ENCODE measurements around the gene TMBIM6. TPM values are rescaled to one million over a fixed set of nuclear protein-coding genes. Genes with fewer than 3 reads are reported as not detected.

TMBIM6 gene
- total RNA-seq, 1 experiment from 2014 or later, result 525 TPM

GRCh38 chr12:49809381-49809905 is 68.1 kb downstream of the TMBIM6 start:
- DNase-seq (ENCODE audit: low read depth, low spot score), result no peak
- ChIA-PET CTCF (no interaction called here), POLR2A (no interaction called here)
- intact Hi-C loops (cut with micrococcal nuclease; ENCODE audit: unreplicated experiment) (no loop called here), in situ Hi-C loops (cut with HindIII; ENCODE audit: low pct_unique_long_range_greater_than_20kb, low sequenced_read_pairs) (no loop called here)
- no peak for TF ChIP-seq POLR2AphosphoS5 (IDR thresholded peaks at IDR 0.05; ENCODE audit: low read depth, low read length)
- no peak for TF ChIP-seq SIN3A (IDR thresholded peaks at IDR 0.05; ENCODE audit: borderline replicate concordance, insufficient read depth, low read depth, low read length)
- TF ChIP-seq CTCF (IDR thresholded peaks at IDR 0.05), result no peak
- TF ChIP-seq TCF7L2 (IDR thresholded peaks at IDR 0.05; ENCODE audit: low read depth, low read length), result no peak
- no peak for TF ChIP-seq REST (IDR thresholded peaks at IDR 0.05; ENCODE audit: insufficient read depth in 1 of 2, low read depth in 2 of 2, low read length in 1 of 2)
- Histone ChIP-seq H3K27ac (ENCODE audit: low read length) (no peak overlapping the region), H3K27me3 (ENCODE audit: control insufficient read depth, insufficient read depth, low read length) (no peaks in the 10 kb centered on the region), H3K4me1 (ENCODE audit: control insufficient read depth, insufficient read depth, low read length) (no peaks in the 10 kb centered on the region), H3K9me3 (ENCODE audit: control insufficient read depth, insufficient read depth, low read depth, low read length) (no peaks in the 10 kb centered on the region), H3K4me3 (ENCODE audit: low read depth in 2 of 2, low read length in 2 of 2) (no peak overlapping the region), H3K36me3 (ENCODE audit: control insufficient read depth, insufficient read depth, low read length) (no peaks in the 10 kb centered on the region)
- no peak for ATAC-seq
- no TSS peak for BruUV-seq (replicated peaks)

GRCh38 chr12:49809906-49810389 is 68.6 kb downstream of the TMBIM6 start:
- H3K9me3 ChIP-seq (ENCODE audit: control insufficient read depth, insufficient read depth, low read depth, low read length), result no peaks in the 10 kb centered on the region
- DNase-seq (ENCODE audit: low read depth, low spot score) (no peak), ATAC-seq (no peak)
- H3K4me1 ChIP-seq (ENCODE audit: control insufficient read depth, insufficient read depth, low read length), result no peaks in the 10 kb centered on the region
- H3K36me3 ChIP-seq (ENCODE audit: control insufficient read depth, insufficient read depth, low read length), result no peaks in the 10 kb centered on the region
- TF ChIP-seq REST (IDR thresholded peaks at IDR 0.05; ENCODE audit: insufficient read depth in 1 of 2, low read depth in 2 of 2, low read length in 1 of 2), result no peak
- TF ChIP-seq POLR2AphosphoS5 (IDR thresholded peaks at IDR 0.05; ENCODE audit: low read depth, low read length), result no peak
- no peak for TF ChIP-seq CTCF (IDR thresholded peaks at IDR 0.05)
- TF ChIP-seq TCF7L2 (IDR thresholded peaks at IDR 0.05; ENCODE audit: low read depth, low read length), result no peak
- TF ChIP-seq SIN3A (IDR thresholded peaks at IDR 0.05; ENCODE audit: borderline replicate concordance, insufficient read depth, low read depth, low read length), result no peak
- intact Hi-C loops (cut with micrococcal nuclease; ENCODE audit: unreplicated experiment) (no loop called here), in situ Hi-C loops (cut with HindIII; ENCODE audit: low pct_unique_long_range_greater_than_20kb, low sequenced_read_pairs) (no loop called here)
- CTCF ChIA-PET, result no interaction called here
- H3K27ac ChIP-seq (ENCODE audit: low read length), result no peak overlapping the region
- POLR2A ChIA-PET, result no interaction called here
- H3K4me3 ChIP-seq (ENCODE audit: low read depth in 2 of 2, low read length in 2 of 2), result no peak overlapping the region
- no peaks in the 10 kb centered on the region for H3K27me3 ChIP-seq (ENCODE audit: control insufficient read depth, insufficient read depth, low read length)
- no TSS peak for BruUV-seq (replicated peaks)
